HFFc6 (cell line): Measurements from ENCODE around the gene POMT1. TPM values are rescaled to one million over a fixed set of nuclear protein-coding genes. Genes with fewer than 3 reads are reported as not detected.

ENCODE experiments used
- DNase-seq: peaks from one replicate; pipeline ENCODE4 v3.0.0-alpha.2; 2018
- H3K27ac Mint-ChIP-seq: 2 replicates; pipeline ENCODE4 v1.8.0; 2020; ENCODE audit warnings: mild to moderate bottlenecking, mixed read lengths
- H3K27me3 Mint-ChIP-seq: 2 replicates; pipeline ENCODE4 v1.8.0; 2021; ENCODE audit warnings: mild to moderate bottlenecking, moderate library complexity, mixed read lengths; ENCODE audit not compliant: insufficient read depth
- H3K36me3 Mint-ChIP-seq: 2 replicates; pipeline ENCODE4 v1.8.0; 2021; ENCODE audit warnings: low read depth, mixed read lengths
- H3K4me1 Mint-ChIP-seq: 2 replicates; pipeline ENCODE4 v1.8.0; 2020; ENCODE audit warnings: low read depth, mixed read lengths
- H3K4me3 Mint-ChIP-seq: 2 replicates; pipeline ENCODE4 v1.8.0; 2020; ENCODE audit warnings: mild to moderate bottlenecking, moderate library complexity, mixed read lengths
- H3K9me3 Mint-ChIP-seq: 2 replicates; pipeline ENCODE4 v1.8.0; 2020; ENCODE audit warnings: mild to moderate bottlenecking, mixed read lengths
- total RNA-seq, 6 experiments: library from RNA; stranded (reverse); fragmentation: NEBNext Ultra II Directional; extraction: Animal tissue kit (Norgen Biotek cat#: 25700); gene quantifications; 2 replicates in 1 of 6; 3 replicates in 5 of 6; pipeline ENCODE4 v1.2.3, GENCODE V29; 2021
- TF ChIP-seq, protein P1 (sequence below): fragments of 200-600 bp; sonication (generic); IDR thresholded peaks from 2 replicates; pipeline ENCODE4 v1.5.0; 2021; ENCODE audit warnings: antibody characterized with exemption, mild to moderate bottlenecking

POMT1 gene
- total RNA-seq, 6 experiments from 2014 or later = 39.0 to 45.7 (median 40.2) TPM

DNA sequence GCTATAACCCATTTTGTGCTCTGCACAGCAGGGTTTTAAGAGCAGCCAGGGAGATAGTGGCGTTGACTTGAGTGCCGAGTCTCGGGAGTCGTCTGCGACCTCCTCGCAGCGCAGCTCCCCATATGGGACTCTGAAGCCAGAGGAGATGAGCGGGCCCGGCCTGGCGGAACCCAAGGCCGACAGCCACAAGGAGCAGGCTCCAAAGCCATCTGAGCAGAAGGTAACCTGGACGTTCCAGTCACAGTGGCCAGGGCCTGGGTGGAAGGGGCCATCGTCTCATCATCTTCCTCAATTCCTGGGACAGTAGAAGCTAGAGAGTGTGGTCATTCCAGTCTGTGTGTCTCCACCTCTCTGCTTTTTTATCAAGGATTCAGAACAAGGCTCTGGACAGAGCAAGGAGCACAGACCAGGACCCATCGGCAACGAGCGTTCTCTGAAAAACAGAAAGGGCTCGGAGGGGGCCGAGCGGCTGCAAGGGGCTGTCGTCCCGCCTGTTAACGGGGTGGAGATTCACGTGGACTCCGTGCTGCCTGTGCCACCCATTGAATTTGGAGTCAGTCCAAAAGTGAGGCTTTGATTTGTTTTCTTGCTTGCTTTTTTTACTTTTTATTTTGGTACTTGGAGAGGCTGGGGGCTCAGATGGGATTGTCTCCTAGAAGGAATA is 20.2 kb upstream of the POMT1 start:
- H3K27ac Mint-ChIP-seq = no peak overlapping the region
- no peaks in the 10 kb centered on the region for H3K4me1 Mint-ChIP-seq
- 0 out of 2 replicates have a peak, but pooled peaks cover 5% of the 10 kb centered on the region for H3K36me3 Mint-ChIP-seq
- H3K9me3 Mint-ChIP-seq = no peaks in the 10 kb centered on the region
- H3K4me3 Mint-ChIP-seq = no peak overlapping the region
- TF ChIP-seq, protein P1, sequence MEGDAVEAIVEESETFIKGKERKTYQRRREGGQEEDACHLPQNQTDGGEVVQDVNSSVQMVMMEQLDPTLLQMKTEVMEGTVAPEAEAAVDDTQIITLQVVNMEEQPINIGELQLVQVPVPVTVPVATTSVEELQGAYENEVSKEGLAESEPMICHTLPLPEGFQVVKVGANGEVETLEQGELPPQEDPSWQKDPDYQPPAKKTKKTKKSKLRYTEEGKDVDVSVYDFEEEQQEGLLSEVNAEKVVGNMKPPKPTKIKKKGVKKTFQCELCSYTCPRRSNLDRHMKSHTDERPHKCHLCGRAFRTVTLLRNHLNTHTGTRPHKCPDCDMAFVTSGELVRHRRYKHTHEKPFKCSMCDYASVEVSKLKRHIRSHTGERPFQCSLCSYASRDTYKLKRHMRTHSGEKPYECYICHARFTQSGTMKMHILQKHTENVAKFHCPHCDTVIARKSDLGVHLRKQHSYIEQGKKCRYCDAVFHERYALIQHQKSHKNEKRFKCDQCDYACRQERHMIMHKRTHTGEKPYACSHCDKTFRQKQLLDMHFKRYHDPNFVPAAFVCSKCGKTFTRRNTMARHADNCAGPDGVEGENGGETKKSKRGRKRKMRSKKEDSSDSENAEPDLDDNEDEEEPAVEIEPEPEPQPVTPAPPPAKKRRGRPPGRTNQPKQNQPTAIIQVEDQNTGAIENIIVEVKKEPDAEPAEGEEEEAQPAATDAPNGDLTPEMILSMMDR = no peak
- no peak for DNase-seq
- H3K27me3 Mint-ChIP-seq = peaks cover 4% of the 10 kb centered on the region; the same call in 1 of the 2 replicates

DNA sequence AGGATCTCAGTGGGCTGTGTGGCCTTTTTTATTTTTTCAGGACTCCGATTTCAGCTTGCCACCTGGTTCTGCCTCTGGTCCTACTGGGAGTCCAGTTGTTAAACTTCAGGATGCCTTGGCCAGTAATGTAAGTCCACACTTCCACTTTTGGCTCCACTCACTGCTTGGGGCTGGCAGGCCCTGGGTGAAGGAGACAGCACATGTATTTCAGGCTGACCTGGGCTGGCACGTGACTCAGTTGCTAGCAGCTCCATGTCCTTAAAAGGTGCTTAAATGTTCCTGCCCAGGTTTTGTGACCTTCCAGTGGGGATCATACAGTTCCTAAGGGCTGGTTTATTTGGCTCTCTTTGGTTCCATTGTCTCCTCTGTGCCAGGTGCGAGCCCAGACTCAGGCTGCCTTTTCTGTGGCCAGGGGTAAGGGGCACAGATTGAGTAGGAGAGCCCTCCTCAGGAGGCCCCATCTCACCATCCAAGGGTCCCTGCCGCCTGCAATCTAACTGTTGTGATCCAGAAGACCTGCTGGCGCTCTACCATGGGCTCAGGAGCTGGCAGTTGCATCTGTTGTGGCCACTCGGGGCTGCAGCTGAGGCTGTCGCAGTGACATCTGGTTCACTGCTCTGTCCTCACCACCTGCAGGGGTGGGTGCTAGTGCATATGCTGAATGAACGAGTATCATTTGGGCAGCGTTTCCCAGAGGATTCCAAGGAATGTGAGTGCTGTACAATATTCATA is 19.2 kb upstream of the POMT1 start:
- H3K36me3 Mint-ChIP-seq = peaks cover 7% of the 10 kb centered on the region; the same call in 1 of the 2 replicates
- TF ChIP-seq, protein P1 = no peak
- no peak overlapping the region for H3K27ac Mint-ChIP-seq
- H3K27me3 Mint-ChIP-seq = peaks cover 9% of the 10 kb centered on the region; the same call in 1 of the 2 replicates
- no peak overlapping the region for H3K4me3 Mint-ChIP-seq
- DNase-seq = no peak
- no peaks in the 10 kb centered on the region for H3K4me1 Mint-ChIP-seq
- no peaks in the 10 kb centered on the region for H3K9me3 Mint-ChIP-seq

DNA sequence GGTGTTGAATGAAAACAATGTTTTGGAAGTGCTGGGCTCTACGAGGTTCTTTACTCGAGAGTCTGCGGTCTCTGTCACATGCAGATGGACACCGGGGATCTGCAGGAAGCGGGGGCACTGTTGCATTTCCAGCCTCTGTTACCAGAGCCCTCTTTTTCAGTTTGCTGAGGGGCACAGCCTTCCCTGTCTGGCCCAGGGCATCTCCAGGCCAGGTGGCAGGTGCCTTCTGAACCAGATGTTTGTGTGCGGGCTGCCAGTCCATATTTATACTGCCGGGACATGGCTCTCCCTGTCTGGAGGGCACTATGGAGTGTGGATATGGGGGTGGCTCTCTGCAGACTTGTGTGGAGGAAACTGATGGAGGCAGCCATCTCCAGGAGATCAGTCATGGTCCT is 18.7 kb upstream of the POMT1 start:
- Mint-ChIP-seq H3K4me3 (no peak overlapping the region), H3K27me3 (peaks cover 9% of the 10 kb centered on the region; the same call in 1 of the 2 replicates), H3K27ac (no peak overlapping the region), H3K4me1 (no peaks in the 10 kb centered on the region), H3K9me3 (no peaks in the 10 kb centered on the region), H3K36me3 (peaks cover 12% of the 10 kb centered on the region; the same call in 1 of the 2 replicates)
- no peak for DNase-seq
- TF ChIP-seq, protein P1 = no peak

DNA sequence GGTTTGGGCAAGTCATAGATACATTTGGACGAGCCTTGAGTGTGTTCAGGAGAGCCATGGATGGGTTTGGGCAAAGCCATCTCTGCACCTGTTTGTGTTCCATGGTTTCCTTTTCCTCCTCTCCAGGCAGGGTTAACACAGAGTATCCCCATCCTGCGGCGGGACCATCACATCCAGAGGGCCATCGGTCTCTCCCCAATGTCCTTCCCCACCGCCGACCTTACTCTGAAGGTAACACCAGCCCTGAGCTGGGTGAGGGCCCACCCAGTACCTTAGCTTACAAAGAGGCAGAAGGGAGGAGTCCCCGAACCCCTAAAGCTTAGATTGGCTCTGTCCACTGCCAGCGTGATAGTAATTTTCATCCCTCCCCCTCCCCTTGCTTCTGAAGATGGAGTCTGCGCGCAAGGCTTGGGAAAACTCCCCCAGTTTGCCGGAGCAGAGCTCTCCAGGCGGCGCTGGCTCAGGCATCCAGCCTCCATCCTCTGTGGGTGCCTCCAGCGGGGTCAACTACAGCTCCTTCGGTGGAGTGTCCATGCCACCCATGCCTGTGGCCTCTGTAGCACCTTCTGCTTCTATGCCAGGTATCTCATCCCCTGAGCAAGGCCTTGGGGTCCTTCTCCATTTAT is 18.0 kb upstream of the POMT1 start:
- no peaks in the 10 kb centered on the region for H3K9me3 Mint-ChIP-seq
- TF ChIP-seq, protein P1 = no peak
- no peak overlapping the region for H3K4me3 Mint-ChIP-seq
- no peak for DNase-seq
- H3K4me1 Mint-ChIP-seq = no peaks in the 10 kb centered on the region
- peaks cover 14% of the 10 kb centered on the region for H3K36me3 Mint-ChIP-seq
- H3K27me3 Mint-ChIP-seq = peaks cover 11% of the 10 kb centered on the region; the same call in 1 of the 2 replicates
- no peak overlapping the region for H3K27ac Mint-ChIP-seq

DNA sequence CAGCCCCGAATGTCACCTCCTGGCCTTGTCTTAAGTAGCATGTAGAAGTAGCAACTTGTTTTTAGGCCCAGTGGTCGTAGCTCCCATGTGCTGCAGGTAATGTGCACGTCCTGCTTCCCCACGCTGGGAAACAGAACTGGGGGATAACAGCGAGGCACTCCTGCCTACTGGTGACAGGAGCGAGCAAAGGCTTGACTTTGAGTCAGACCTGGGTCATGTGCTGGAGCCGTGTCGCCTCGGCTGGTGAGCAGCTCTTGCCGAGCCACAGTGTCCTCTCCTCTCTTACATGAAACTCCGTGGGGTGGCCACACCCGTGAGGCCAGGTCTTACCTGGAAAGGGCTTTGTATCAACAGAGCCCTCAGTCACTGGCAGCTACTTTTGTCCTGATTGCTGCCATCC is 17.5 kb upstream of the POMT1 start:
- no peak overlapping the region for H3K4me3 Mint-ChIP-seq
- DNase-seq = no peak
- H3K27ac Mint-ChIP-seq = no peak overlapping the region
- H3K27me3 Mint-ChIP-seq = peaks cover 11% of the 10 kb centered on the region; the same call in 1 of the 2 replicates
- H3K36me3 Mint-ChIP-seq = peaks cover 17% of the 10 kb centered on the region
- no peaks in the 10 kb centered on the region for H3K4me1 Mint-ChIP-seq
- no peaks in the 10 kb centered on the region for H3K9me3 Mint-ChIP-seq
- TF ChIP-seq, protein P1 = no peak
